Measurements from ENCODE around the gene FMO5. TPM values are rescaled to one million over a fixed set of nuclear protein-coding genes. Genes with fewer than 3 reads are reported as not detected.

The FMO5 gene
- total RNA-seq, 1 experiment from 2014 or later: 0.72 TPM

GRCh38 chr1:147223740-147224615 lies 1.2 kb downstream of the FMO5 start:
- intact Hi-C loops (cut with micrococcal nuclease): no loop called here
- Mint-ChIP-seq H3K4me3 (ENCODE audit: unreplicated experiment) (no peak overlapping the region), H3K27ac (ENCODE audit: low read depth, unreplicated experiment) (no peak overlapping the region), H3K4me1 (ENCODE audit: insufficient read depth, unreplicated experiment) (peaks cover 10% of the 10 kb centered on the region), H3K9me3 (ENCODE audit: unreplicated experiment) (no peaks in the 10 kb centered on the region), H3K27me3 (ENCODE audit: insufficient read depth, unreplicated experiment) (no peaks in the 10 kb centered on the region), H3K36me3 (ENCODE audit: insufficient read depth, unreplicated experiment) (no peaks in the 10 kb centered on the region)
- DNase-seq (ENCODE audit: unreplicated experiment): no peak
- no peak for TF ChIP-seq CTCF (IDR thresholded peaks at IDR 0.05; ENCODE audit: unreplicated experiment)
- BruUV-seq (replicated peaks): no TSS peak
- ChIA-PET POLR2A (interaction anchor here (1.6 to 4.6 kb wide), 3 partner anchors 13 to 55 kb away, joined by 4 to 31 read pairs (median 6); no protein-coding TSS in a partner anchor), CTCF (interaction anchor here (0.7 to 2.1 kb wide), 4 partner anchors 13 to 37 kb away, joined by 3 to 22 read pairs (median 4); partner anchors contain the start of gene CHD1L)

GRCh38 chr1:147218606-147219005 lies 6.5 kb downstream of the FMO5 start:
- intact Hi-C loops (cut with micrococcal nuclease): no loop called here
- POLR2A ChIA-PET: no interaction called here
- Mint-ChIP-seq H3K4me1 (ENCODE audit: insufficient read depth, unreplicated experiment) (no peaks in the 10 kb centered on the region), H3K4me3 (ENCODE audit: unreplicated experiment) (no peak overlapping the region), H3K9me3 (ENCODE audit: unreplicated experiment) (no peaks in the 10 kb centered on the region), H3K36me3 (ENCODE audit: insufficient read depth, unreplicated experiment) (no peaks in the 10 kb centered on the region), H3K27me3 (ENCODE audit: insufficient read depth, unreplicated experiment) (no peaks in the 10 kb centered on the region), H3K27ac (ENCODE audit: low read depth, unreplicated experiment) (no peak overlapping the region)
- CTCF ChIA-PET: interaction anchor here (2.2 kb wide), 1 partner anchor 45 kb away, joined by 6 read pairs; no protein-coding TSS in a partner anchor
- BruUV-seq (replicated peaks): no TSS peak
- no peak for DNase-seq (ENCODE audit: unreplicated experiment)
- no peak for TF ChIP-seq CTCF (IDR thresholded peaks at IDR 0.05; ENCODE audit: unreplicated experiment)

- Mint-ChIP-seq H3K4me1 (ENCODE audit: insufficient read depth, unreplicated experiment) (no peaks in the 10 kb centered on the region), H3K4me3 (ENCODE audit: unreplicated experiment) (no peak overlapping the region), H3K9me3 (ENCODE audit: unreplicated experiment) (no peaks in the 10 kb centered on the region), H3K27ac (ENCODE audit: low read depth, unreplicated experiment) (no peak overlapping the region), H3K36me3 (ENCODE audit: insufficient read depth, unreplicated experiment) (no peaks in the 10 kb centered on the region), H3K27me3 (ENCODE audit: insufficient read depth, unreplicated experiment) (no peaks in the 10 kb centered on the region)
- BruUV-seq (replicated peaks): no TSS peak
- no peak for TF ChIP-seq CTCF (IDR thresholded peaks at IDR 0.05; ENCODE audit: unreplicated experiment)
- no peak for DNase-seq (ENCODE audit: unreplicated experiment)
- POLR2A ChIA-PET: interaction anchor here (1.0 kb wide), 2 partner anchors 24 to 25 kb away, joined by 3 read pairs; partner anchors contain the start of gene CHD1L
- CTCF ChIA-PET: interaction anchor here (2.2 kb wide), 1 partner anchor 44 kb away, joined by 6 read pairs; no protein-coding TSS in a partner anchor
- intact Hi-C loops (cut with micrococcal nuclease): no loop called here
Observed at GRCh38 chr1:147217141-147217540, 8.0 kb downstream of the FMO5 start.

- Mint-ChIP-seq H3K4me3 (ENCODE audit: unreplicated experiment) (no peak overlapping the region), H3K9me3 (ENCODE audit: unreplicated experiment) (no peaks in the 10 kb centered on the region), H3K27me3 (ENCODE audit: insufficient read depth, unreplicated experiment) (no peaks in the 10 kb centered on the region), H3K36me3 (ENCODE audit: insufficient read depth, unreplicated experiment) (no peaks in the 10 kb centered on the region), H3K4me1 (ENCODE audit: insufficient read depth, unreplicated experiment) (no peaks in the 10 kb centered on the region), H3K27ac (ENCODE audit: low read depth, unreplicated experiment) (no peak overlapping the region)
- intact Hi-C loops (cut with micrococcal nuclease): no loop called here
- no peak for TF ChIP-seq CTCF (IDR thresholded peaks at IDR 0.05; ENCODE audit: unreplicated experiment)
- BruUV-seq (replicated peaks): no TSS peak
- ChIA-PET CTCF (interaction anchor here (1.5 kb wide), 1 partner anchor 43 kb away, joined by 5 read pairs; no protein-coding TSS in a partner anchor), POLR2A (no interaction called here)
- no peak for DNase-seq (ENCODE audit: unreplicated experiment)
Observed at GRCh38 chr1:147216124-147216523, 9.0 kb downstream of the FMO5 start.

Measured in MCF 10A (cell line).